Eye (tissue), 1 donor: Measurements from ENCODE around the gene IRS2.

Source experiments
- DNase-seq: peaks from one replicate; pipeline ENCODE4 v3.0.0-alpha.2; 2015

The IRS2 gene

DNA sequence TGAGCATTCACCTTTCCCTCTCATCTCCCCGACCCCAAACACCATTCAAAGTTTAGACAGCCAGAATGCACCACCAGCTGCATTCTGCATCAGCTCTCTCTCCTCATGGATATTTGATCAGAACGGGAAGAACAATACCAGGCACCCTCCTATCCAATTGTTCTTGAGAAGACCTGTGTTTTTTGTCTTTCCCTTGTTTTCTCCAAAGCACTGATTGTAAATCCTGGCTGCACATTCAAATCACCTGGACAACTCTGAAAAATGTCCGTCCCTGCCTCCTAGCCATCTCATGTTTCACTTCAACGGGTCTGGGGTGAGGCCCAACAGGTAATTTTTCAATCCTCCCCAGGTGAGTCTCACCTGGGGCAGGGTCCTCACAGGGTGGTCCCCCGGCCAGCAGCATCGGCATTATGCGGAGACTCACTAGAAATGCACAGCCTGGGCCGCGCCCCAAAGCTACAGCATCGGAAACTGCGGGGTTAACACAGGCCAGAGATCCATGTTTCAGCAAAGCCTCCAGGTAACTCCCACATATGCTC lies 5.5 kb downstream of the IRS2 start:
- no peak for DNase-seq

DNA sequence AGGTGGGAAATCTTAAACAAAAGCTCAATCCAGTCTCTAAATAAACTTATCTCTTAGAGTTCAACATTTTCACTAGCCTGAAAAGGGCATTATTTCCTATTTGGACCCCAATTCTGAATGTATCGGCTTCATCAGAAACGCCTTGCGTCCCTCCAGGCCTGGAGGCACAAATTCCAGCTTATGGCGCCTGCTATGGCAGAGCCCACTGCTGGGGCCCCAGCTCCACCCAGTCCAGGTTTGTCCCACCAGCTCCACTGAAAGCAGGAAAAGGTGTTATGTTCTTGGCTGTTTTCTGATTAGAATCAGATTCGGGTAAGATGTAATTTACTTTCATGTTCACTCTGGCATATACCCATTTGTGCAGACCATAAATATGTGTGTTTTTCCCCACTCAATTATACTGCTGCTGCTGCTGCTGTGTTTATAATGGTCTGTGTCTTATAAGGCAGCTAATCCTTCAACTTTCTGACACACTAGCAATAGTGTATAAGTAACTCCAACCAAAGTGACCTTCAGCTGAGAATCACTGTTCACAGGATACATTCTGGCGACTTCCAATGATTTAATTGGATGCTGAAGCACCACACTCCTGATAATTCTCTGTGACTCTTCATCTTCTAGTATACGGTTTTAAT lies 6.4 kb downstream of the IRS2 start:
- no peak for DNase-seq

DNA sequence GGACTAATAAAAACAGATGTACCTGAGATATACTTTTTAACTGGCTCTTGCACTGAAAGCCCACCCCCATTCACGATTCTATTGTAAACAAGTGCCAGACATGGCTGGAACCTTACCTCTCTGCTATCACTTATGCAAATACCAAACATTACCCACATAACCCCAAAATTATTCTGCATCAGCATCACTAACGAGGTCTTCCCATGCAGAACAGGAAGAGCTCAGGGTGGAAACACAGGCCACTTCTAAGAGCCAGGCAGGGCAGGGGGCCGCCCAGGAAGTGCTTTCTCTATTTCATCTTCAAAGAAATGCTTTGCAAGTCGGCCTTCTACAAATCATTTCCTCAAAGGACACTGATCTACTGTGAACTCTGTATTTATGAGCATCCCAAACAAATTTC lies 7.3 kb downstream of the IRS2 start:
- DNase-seq: no peak

DNA sequence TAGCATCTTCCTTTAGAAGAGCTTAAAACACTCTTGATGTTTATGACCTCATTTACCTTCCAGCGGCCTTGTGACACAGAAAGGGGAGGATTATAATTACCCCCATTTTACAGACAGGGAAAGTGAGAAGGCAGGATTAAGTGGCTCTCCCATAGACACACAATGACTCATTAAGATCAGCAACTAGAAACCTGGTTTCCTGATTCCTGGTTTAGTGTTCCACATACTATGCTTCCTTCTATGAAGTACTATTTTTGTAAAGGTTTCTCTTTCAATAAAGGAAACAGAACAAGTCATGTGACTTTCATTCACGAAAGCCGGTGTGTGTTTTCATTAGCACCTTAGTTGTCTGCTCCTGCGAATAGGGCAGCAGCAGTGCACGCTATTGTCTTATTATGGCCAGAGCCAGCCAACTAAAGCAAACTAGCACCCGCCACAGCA lies 8.3 kb downstream of the IRS2 start:
- DNase-seq: no peak

DNA sequence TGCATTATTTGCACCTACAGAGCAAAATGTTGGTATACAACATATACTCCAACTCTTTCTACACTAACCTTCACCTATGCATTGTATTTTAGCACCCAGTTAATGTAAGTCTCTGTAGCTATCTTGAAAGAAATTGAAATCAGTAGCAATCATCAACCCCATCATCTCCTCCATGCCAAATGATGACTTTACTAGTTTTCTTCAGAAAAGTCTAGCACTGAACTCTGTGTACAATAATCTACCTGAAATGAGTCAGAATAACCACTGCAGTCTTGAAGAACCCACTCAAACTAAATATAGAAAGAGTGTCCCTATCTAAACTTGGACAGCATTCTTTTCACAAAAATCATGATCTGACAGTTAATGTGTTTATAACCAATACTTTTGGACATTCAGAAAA lies 9.8 kb downstream of the IRS2 start:
- no peak for DNase-seq

DNA sequence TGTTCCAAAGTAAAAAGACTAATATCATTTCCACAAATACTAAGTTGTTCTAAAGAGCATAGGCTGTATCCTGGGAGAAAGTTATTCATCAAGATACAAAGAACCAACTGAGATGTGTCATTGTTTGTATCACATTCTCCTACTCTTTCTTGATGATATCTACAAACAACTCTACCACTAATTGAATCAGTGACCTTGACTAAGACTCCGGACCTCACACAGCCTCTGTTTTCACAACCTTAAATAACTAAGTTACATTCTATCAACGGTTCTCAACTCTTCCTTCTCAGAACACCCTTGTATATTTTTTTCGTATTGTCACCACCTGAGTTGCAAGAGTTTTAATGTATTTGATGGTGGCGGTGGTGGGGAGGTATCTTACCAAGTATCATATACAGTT lies 12.6 kb downstream of the IRS2 start:
- DNase-seq: no peak

DNA sequence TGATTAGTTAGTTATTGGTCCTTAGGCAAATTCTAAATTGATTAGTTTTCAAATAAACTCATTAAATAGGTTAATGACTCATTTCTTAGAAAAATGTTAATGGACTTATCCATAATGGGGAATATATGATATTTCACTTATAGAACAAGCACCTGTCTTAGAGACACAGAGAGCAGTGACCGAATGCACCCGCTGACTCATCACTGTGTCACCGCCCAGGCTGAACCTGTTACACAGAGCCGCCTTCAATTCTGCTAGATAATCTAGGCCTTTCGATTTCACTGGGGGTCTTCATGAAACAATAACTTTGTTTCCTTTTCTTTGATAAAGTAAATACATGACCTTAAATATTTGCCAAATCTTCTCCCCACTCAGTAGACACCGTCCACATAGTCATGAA lies 13.1 kb downstream of the IRS2 start:
- no peak for DNase-seq

DNA sequence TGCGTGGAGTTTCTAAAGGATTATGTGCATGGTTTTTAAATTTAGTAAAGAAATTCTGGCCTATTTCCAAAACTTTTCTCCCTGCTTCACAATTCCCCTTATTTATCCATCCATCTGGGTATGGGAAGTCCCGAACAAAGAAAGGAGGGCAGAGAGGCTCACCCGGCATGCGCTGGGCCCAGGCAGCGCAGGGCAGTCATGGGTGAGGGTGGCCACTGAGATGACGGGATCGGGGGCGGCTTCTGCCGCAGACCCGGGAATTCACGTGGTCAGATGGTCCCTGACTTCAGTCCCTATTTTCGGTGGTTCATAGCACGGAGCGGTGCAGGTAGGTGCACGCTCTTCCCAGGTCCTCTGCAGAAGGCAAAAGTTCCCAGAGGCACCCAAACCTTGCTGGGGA lies 14.5 kb downstream of the IRS2 start:
- DNase-seq: no peak

DNA sequence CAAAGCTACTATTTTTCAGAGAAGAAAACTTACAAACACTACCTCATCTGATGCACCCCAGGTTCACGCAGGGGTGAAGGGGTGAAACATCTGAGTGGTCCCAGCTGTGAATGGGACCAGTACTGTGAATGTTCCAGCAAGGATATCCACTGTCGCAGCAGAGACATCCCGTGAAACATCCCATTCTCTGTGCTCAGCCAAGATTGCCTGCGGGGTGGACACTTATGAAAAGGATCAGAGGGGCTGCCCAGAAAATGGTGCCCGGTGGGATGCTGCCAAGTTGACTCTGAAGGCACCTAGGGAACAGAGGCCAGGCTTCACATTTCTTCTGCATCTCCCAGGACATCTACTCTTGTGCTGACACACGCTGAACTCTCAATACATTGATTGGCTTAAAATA lies 15.9 kb downstream of the IRS2 start:
- no peak for DNase-seq

DNA sequence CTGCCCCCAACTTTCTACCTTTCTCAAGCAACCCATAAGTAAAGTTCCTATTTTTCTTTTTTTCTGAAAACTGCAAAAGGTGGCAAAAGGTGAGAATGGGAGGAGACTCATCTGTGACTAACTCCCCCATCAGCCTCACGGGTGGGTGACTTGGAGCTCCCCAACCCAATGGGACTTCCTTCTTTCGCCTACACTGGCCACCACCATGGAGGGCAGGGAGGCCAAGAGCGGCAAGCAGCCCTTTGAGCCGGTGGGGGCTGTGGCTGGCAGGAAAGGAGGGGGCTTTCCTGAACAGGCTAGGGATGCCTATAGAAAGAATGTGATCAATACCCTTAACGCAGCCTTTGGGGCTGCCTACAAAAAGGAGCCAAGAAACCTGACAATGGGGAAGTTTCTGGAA lies 16.5 kb downstream of the IRS2 start:
- DNase-seq: no peak

DNA sequence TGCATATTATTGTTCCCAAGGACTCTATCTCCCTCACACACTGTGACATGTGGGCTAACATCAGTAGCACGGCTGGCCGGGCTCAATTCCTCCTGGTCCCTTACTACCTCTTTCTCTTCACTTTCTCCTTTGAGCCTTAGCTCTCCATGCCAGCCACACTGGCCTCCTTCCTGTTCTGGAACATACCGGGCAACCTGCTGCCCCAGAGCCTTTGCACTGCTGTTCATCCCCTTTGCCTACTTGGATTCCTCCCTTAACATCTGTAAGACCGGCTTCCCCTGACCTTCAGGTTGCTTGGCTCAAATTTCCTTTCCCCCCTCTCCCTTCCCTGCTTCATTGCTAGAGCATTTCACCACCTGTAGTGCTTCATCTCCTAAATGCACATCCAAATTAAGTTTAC lies 17.1 kb downstream of the IRS2 start:
- no peak for DNase-seq

DNA sequence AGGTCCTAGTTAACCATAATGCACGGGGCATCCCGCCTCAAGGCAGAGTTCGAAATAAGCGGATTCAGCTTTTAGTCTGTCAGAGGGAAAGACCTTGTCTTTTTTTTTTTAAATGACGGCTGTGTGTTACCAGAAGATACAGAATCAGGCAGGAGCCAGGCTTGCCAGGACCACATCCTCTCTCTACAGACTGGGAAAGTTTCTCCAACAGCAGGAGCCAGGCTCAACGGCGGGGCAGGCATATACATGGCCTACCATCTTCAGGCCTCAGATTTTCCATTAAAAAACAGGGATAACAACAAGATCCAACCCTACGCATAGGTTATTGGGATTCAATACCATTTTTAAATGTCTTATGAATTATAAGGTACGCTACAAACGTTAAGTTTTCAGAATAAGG lies 17.8 kb downstream of the IRS2 start:
- no peak for DNase-seq

DNA sequence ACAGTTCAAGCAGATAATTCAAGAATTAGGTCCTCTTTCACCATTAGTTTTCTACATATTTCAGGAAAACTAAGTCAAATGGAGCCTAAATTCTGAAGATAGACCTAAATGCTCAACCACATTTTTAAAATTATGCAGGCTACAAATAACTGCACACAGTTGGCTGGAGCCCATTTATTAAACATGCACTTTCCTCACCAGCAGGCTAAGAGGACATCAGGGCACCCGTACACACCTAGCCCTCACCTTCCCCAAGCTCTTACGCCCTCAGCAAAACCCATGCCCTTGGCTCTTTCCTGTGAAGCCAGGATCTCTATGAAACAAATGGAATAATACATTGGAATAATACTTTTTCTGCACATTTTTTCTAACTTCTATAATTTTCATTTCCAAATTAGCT lies 18.2 kb downstream of the IRS2 start:
- DNase-seq: no peak

DNA sequence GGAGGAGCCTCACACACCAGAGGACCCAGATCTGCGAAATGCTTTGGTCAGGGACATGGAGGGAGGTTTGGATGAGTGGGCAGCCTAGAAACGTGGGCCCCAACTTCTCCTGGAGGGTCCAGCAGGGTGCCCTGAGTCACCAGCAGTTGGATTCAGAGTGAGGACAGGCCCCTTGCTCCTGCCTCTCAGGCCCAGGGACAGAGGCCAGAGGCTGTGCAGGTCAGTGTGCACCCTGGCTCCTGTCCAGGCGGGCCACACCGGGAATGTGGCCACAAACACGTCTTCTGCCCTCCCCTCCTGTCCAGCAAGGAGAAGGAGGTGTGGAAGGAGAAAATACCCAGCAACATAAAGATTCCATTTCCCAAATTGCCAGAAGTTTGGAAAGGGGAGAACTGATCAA lies 19.4 kb downstream of the IRS2 start:
- no peak for DNase-seq

DNA sequence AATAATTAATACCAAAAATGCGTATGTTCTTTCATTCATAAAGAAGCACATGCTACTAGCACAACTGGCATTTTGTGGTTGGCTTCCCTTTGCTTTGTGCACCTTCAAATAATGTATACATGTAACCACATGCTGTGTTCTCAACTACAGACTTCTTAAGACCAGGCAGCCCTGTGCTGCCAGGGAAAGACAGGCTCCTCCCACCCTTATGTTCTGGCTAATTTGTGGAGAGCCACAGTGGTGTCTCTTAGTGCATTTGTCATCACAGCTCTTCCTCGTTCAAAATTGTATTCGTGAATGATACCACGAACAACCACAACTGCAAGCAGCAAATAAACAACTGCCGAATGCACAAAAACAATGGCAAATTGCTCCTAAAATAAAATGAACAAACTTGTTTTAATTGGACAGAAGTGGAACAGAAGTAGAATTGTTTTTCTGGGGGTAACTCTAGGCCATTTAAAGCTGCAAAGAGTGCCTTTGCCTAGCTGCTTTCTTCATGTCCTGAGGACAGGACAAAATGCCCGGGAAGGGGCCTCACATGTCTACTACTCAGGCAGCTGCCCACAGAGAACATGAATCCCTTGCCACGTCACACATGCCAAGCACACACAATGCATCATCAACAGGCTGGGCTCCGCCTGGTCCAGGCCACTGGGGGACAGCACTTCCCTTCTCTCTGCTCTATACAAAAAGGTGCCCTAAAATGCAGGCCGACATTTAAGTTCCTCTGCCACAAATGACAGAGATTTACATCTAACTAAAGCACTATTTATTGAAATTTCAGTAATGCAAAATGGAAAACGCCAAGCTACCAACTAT lies 21.7 kb downstream of the IRS2 start:
- peak; percentile 57 for DNase-seq

DNA sequence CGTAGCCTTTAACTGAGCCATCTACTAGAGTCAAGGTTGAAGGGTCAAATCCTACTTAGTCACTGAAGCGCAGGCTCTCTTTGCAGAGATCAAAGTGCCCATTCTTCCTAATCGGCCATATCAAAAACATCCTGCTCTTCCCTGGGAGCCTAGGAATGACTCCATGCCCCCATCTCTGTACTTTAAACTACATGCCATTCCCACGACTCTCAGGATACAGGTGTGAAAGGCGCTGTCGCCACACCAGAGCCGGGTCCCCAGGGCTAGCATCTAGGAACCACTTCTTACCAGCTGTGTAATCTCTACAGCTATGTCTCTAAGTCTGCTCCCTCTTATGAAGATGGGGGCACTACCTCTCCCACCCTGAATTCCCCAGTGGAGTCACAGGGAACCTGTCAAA lies 22.3 kb downstream of the IRS2 start:
- no peak for DNase-seq

DNA sequence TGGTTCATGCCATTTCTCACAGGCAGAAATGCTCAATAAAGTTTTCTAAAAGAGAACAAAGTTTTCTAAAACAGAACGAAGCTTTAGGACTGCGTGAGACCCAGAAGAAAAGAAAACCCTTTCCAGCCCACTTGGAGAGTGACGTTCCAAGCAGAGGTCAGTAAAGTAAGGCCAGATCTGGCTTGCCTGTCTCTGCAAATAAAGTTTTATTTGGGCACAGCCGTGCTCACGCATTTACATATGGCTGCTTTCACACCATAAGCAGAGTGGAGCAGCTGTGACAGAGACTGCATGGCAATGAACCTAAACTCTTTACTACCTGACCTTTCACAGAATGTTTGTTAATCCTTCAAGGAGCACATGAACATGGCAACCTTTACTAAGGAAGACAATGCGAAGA lies 23.6 kb downstream of the IRS2 start:
- no peak for DNase-seq

DNA sequence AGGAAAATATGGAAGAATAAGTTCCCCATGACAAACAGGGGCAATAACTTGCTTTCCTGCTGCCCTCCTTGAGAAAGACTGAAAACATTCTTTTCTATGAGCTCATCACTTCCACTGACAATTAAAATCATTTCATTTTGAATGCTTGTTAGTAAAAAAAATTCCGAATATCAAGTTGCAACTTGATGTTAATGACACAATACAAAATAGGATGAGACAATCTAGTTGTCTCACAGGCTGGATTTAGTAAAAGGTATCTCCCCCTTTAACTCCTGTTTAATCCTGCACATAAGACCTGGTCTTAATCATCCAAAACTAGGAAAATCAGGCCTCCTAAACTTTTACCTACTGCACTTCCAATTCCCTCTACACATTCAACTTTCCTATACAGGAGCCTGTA lies 24.7 kb downstream of the IRS2 start:
- DNase-seq: no peak

DNA sequence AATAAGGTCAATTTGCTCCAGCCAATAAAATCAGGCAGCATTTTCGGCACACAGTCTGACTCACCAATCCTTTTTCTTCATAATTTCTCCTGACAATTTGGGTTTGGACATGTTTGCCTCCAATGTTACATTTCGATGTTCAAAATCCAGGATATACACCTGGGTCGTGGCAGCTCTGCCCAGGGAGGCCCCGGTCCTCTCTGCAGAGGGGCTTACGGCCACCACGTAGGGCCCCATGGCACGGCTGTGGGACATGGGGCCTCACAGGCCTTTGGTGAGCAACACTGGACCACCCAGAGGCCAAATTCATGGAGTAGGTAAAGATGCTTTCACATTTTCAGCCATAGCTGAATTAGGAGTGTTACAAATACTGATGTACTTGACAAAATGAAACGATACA lies 25.4 kb downstream of the IRS2 start:
- DNase-seq: no peak

DNA sequence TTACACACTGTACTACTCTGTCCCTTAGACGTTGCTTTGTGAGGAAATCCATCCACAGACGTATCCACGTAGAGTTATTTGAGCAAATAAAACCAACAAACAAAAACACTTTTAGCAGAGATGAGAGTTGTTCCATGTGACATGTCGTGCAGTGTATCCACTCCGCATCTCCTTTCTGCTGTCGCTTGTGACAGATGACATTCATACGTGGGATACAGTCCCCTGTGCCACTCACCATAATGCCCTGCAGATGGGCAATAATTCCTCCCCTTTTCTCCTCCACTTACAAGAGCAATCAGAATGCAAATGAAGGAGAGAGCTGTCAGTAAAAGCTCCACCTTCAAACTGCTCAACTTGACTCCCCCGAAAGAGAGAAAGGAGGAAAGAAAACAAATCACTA lies 26.0 kb downstream of the IRS2 start:
- no peak for DNase-seq

DNA sequence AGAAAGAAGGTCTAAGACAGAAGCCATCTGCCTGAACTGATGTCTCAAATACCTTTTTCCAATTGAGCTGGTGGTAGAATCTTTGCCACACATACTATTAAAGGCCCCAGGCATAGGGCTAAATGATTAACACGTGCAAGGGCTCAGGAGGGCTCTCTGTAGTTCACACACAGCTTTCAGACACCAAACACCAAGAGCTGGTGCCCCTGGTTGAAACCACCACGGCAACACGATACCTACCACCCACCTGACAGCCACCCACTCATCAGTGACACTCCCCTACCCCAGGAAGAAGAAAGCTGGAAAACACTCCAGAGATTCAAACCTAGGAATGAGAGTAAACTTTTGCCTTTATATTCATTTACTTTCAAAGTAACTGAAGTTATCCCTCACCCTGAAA lies 26.8 kb downstream of the IRS2 start:
- DNase-seq: no peak

DNA sequence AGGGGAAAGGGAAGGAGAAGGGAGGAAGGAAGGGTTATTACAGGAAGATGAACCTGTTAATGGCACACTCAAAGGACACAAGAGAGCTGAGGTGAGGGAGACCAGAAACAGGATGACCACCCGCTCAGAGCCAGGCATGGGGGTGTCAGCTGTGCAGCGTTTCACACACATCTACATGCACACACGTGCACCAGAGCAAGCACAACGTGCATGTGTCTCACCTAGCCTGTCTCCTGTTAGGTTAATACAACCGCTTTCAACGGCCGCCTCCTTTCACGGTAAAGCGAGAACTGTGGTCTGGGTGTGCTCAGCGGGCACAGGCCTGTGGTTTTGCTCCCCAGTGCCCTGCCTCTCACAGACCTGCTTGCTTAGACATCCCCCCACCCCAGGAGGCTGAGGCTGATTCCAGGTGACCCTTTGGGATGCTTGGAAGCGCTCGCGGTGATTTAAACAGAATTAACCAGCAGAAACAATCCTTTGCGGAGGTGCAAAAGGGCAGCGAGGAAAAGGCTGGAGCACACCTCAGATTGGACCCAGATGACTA lies 27.4 kb downstream of the IRS2 start:
- DNase-seq: no peak

DNA sequence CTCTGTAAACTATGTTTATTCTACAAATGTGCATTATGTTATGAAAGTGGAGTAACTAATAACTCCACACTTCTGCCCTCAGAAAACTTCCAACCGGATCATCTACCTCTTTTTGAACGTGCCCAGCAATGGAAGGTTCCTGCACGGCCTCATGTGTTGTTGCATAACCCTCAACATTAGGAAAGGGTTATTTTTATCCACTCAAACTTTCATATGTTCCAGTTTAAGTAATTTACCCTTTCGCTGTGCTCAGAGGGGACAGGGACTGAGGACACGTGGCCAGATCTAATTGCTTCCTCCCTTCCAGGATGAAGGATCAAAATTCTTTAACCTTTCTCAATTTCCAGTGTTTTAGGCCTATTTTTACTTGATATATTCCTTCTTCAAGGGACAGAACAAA lies 29.6 kb downstream of the IRS2 start:
- no peak for DNase-seq

DNA sequence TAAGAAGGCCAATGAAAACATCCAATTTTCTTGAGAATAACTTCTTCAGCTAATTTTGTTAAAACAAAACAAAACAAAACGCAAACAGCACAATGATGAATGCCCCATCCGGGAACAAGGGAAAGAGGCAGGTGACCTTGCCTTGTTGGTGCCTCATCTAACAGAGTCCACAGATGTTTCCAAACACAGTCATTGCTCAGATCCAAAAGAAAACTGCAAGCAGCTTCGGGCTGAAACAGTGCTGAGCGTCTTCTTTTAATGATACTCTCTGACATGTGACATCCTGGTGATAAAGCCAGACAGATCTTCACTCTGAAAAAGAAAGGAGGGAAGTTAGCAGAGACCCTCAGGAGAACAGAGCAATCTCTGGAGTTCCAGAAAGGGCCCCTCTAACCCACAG lies 30.4 kb downstream of the IRS2 start:
- DNase-seq: no peak
